H1 (cell line): Measurements from ENCODE around the gene OTC. TPM values are rescaled to one million over a fixed set of nuclear protein-coding genes. Genes with fewer than 3 reads are reported as not detected.
A peak's percentile ranks its signal among the peaks of the same experiment; 100 is the strongest.

Experiments
- CTCF ChIA-PET: fragments of 300-600 bp; sonication (Branson Sonifier 250); formaldehyde crosslinking; loops from one replicate; lab custom pipeline; 2021; ENCODE audit not compliant: partially characterized antibody; lab: Charles Lee
- POLR2A ChIA-PET: fragments of 300-600 bp; sonication (Branson Sonifier 250); formaldehyde crosslinking; loops from one replicate; lab custom pipeline; 2021; ENCODE audit warnings: inconsistent platforms; ENCODE audit not compliant: partially characterized antibody; lab: Charles Lee
- DNase-seq, 2 experiments: peaks; one replicate each; pipeline versions ENCODE4 v3.0.0 to v3.0.0-alpha.2; 2010 to 2022; ENCODE audit warnings: low spot score in 2 of 2, low read depth in 1 of 2, mixed read lengths in 1 of 2
- FAIRE-seq: peaks from 2 replicates; lab custom pipeline; 2011; peaks lifted over from hg19 to GRCh38; lab: Jason Lieb, UNC
- H2AFZ ChIP-seq: 2 replicates; pipeline ENCODE4 v1.8.1; 2012; ENCODE audit warnings: low read length, inconsistent platforms
- H2AK5ac ChIP-seq: 2 replicates; pipeline ENCODE4 v1.6.1; 2013; ENCODE audit warnings: low read depth, low read length
- H2BK120ac ChIP-seq: replicated peaks from 2 replicates; pipeline ENCODE3; 2013; ENCODE audit warnings: low read depth, low read length, inconsistent platforms
- H2BK12ac ChIP-seq: 2 replicates; pipeline ENCODE4 v1.6.1; 2013; ENCODE audit warnings: low read depth, low read length
- H2BK15ac ChIP-seq: 2 replicates; pipeline ENCODE4 v1.6.1; 2013; ENCODE audit warnings: low read length
- H2BK20ac ChIP-seq: 2 replicates; pipeline ENCODE4 v1.6.1; 2013; ENCODE audit warnings: low read length
- H2BK5ac ChIP-seq: 2 replicates; pipeline ENCODE4 v1.6.1; 2013; ENCODE audit warnings: low read depth, low read length
- H3K14ac ChIP-seq: 2 replicates; pipeline ENCODE4 v1.6.1; 2013; ENCODE audit warnings: inconsistent platforms; ENCODE audit not compliant: insufficient read length
- H3K18ac ChIP-seq: 2 replicates; pipeline ENCODE4 v1.6.1; 2013; ENCODE audit warnings: low read length; ENCODE audit errors: extremely low read depth
- H3K23ac ChIP-seq: 2 replicates; pipeline ENCODE4 v1.6.1; 2013; ENCODE audit warnings: inconsistent platforms; ENCODE audit not compliant: insufficient read length
- H3K23me2 ChIP-seq: 2 replicates; pipeline ENCODE4 v1.6.1; 2013; ENCODE audit warnings: low read depth, low read length
- H3K27ac ChIP-seq: 2 replicates; pipeline ENCODE4 v1.6.1; 2011; ENCODE audit warnings: low read depth, low read length, inconsistent platforms
- H3K27me3 ChIP-seq, 4 experiments: replicated peaks in 1 of 4; 1 replicate in 1 of 4; 2 replicates in 3 of 4; pipeline versions ENCODE4 v1.6.1 to v1.8.1; 2011 to 2013; ENCODE audit warnings: low read length in 3 of 4, mild to moderate bottlenecking in 3 of 4, inconsistent platforms in 2 of 4, mixed read lengths in 2 of 4, moderate library complexity in 1 of 4; ENCODE audit not compliant: control insufficient read depth in 3 of 4, insufficient read depth in 3 of 4; ENCODE audit errors: extremely low read depth in 1 of 4
- H3K36me3 ChIP-seq, 4 experiments: 2 replicates each; pipeline versions ENCODE4 v1.6.1 to v1.8.1; 2011 to 2013; ENCODE audit warnings: mild to moderate bottlenecking in 4 of 4, low read length in 3 of 4, moderate library complexity in 2 of 4, control low read depth in 1 of 4, inconsistent platforms in 1 of 4; ENCODE audit not compliant: insufficient read depth in 4 of 4, control insufficient read depth in 2 of 4
- H3K4ac ChIP-seq: replicated peaks from 2 replicates; pipeline ENCODE3; 2013; ENCODE audit warnings: low read length, low read depth, mixed read lengths, inconsistent platforms; ENCODE audit not compliant: insufficient read length
- H3K4me1 ChIP-seq, 4 experiments: replicated peaks in 1 of 4; 1 replicate in 1 of 4; 2 replicates in 3 of 4; pipeline versions ENCODE4 v1.6.1 to v1.8.1; 2011 to 2013; ENCODE audit warnings: low read length in 3 of 4, inconsistent platforms in 2 of 4, mixed read lengths in 1 of 4; ENCODE audit not compliant: insufficient read depth in 4 of 4, control insufficient read depth in 3 of 4
- H3K4me2 ChIP-seq, 2 experiments: 2 replicates each; pipeline versions ENCODE4 v1.6.1 to v1.8.1; 2011 to 2013; ENCODE audit warnings: low read depth in 2 of 2, low read length in 2 of 2, control low read depth in 1 of 2, inconsistent platforms in 1 of 2, mild to moderate bottlenecking in 1 of 2; ENCODE audit not compliant: insufficient read depth in 1 of 2
- H3K4me3 ChIP-seq, 4 experiments: fragments of 200-600, 300-600 bp in 1 of 4; sonication (generic), shearing (Covaris generic), sonication (Bioruptor Twin) in 1 of 4; 2 replicates each; pipeline versions ENCODE4 v1.5.1 to v1.8.1; 2011 to 2016; ENCODE audit warnings: low read length in 4 of 4, low read depth in 3 of 4, control low read depth in 2 of 4, inconsistent platforms in 2 of 4, mild to moderate bottlenecking in 2 of 4, mixed read lengths in 1 of 4, moderate library complexity in 1 of 4; ENCODE audit not compliant: insufficient read depth in 2 of 4; ENCODE audit errors: extremely low read depth in 1 of 4
- H3K56ac ChIP-seq: replicated peaks from 2 replicates; pipeline ENCODE3; 2013; ENCODE audit warnings: low read depth, mild to moderate bottlenecking, mixed read lengths, low read length, inconsistent platforms; ENCODE audit not compliant: insufficient read length
- H3K79me1 ChIP-seq: 2 replicates; pipeline ENCODE4 v1.6.1; 2013; ENCODE audit warnings: low read depth, low read length, control low read depth
- H3K79me2 ChIP-seq, 2 experiments: 2 replicates each; pipeline versions ENCODE4 v1.6.1 to v1.8.1; 2012 to 2013; ENCODE audit warnings: low read length in 2 of 2, mild to moderate bottlenecking in 2 of 2, inconsistent platforms in 1 of 2; ENCODE audit not compliant: insufficient read depth in 2 of 2, control insufficient read depth in 1 of 2
- H3K9ac ChIP-seq, 4 experiments: replicated peaks in 1 of 4; 1 replicate in 1 of 4; 2 replicates in 3 of 4; pipeline versions ENCODE4 v1.6.1 to v1.8.1; 2011 to 2013; ENCODE audit warnings: low read depth in 3 of 4, low read length in 3 of 4, control low read depth in 2 of 4, mild to moderate bottlenecking in 2 of 4, moderate library complexity in 2 of 4, inconsistent platforms in 1 of 4; ENCODE audit errors: extremely low read depth in 1 of 4
- H3K9me3 ChIP-seq, 2 experiments: 2 replicates each; pipeline versions ENCODE4 v1.6.1 to v1.8.1; 2012 to 2013; ENCODE audit warnings: mild to moderate bottlenecking in 2 of 2, moderate library complexity in 2 of 2, control low read depth in 1 of 2, inconsistent platforms in 1 of 2, low read depth in 1 of 2, low read length in 1 of 2, mixed read lengths in 1 of 2; ENCODE audit not compliant: insufficient read depth in 2 of 2
- H4K20me1 ChIP-seq, 2 experiments: replicated peaks in 1 of 2; 2 replicates each; pipeline versions ENCODE3 to v1.8.1; 2011 to 2013; ENCODE audit warnings: inconsistent platforms in 2 of 2, low read length in 2 of 2, mild to moderate bottlenecking in 1 of 2; ENCODE audit not compliant: insufficient read depth in 2 of 2, control insufficient read depth in 1 of 2
- H4K5ac ChIP-seq: 2 replicates; pipeline ENCODE4 v1.6.1; 2013; ENCODE audit warnings: low read length, low read depth, mixed read lengths, inconsistent platforms; ENCODE audit not compliant: insufficient read length
- H4K8ac ChIP-seq: 2 replicates; pipeline ENCODE4 v1.8.0; 2013; ENCODE audit warnings: mild to moderate bottlenecking, moderate library complexity, low read length, inconsistent platforms; ENCODE audit not compliant: insufficient read depth; ENCODE audit errors: extremely low read depth
- H4K91ac ChIP-seq: replicated peaks from 2 replicates; pipeline ENCODE3; 2013; ENCODE audit warnings: low read length, mixed read lengths, inconsistent platforms; ENCODE audit not compliant: insufficient read length
- CEBPB ChIP-seq: IDR thresholded peaks from 2 replicates; pipeline ENCODE4 v1.6.1; 2012; ENCODE audit warnings: low read depth, low read length
- CHD2 ChIP-seq: IDR thresholded peaks from 2 replicates; pipeline ENCODE4 v1.6.1; 2012; ENCODE audit warnings: low read length, improper control_type of control experiment
- EP300 ChIP-seq, 2 experiments: IDR thresholded peaks; 1 replicate in 1 of 2; 2 replicates in 1 of 2; pipeline ENCODE4 v1.6.1; 2011 to 2012; ENCODE audit warnings: low read depth in 2 of 2, low read length in 2 of 2, mild to moderate bottlenecking in 2 of 2, borderline replicate concordance in 1 of 2, inconsistent platforms in 1 of 2, moderate library complexity in 1 of 2
- KDM1A ChIP-seq: fragments of 200-600, 300-600 bp; sonication (generic); IDR thresholded peaks from 2 replicates; pipeline ENCODE4 v1.7.1; 2016; ENCODE audit warnings: mild to moderate bottlenecking, low read length, borderline replicate concordance
- MAX ChIP-seq: IDR thresholded peaks from 2 replicates; pipeline ENCODE4 v1.6.1; 2012; ENCODE audit warnings: inconsistent platforms
- POLR2AphosphoS5 ChIP-seq: IDR thresholded peaks from 2 replicates; pipeline ENCODE4 v1.6.1; 2011; ENCODE audit warnings: low read depth, low read length
- RNF2 ChIP-seq: fragments of 200-900, 300-1000 bp; sonication (generic); IDR thresholded peaks from 2 replicates; pipeline ENCODE4 v1.7.1; 2016; ENCODE audit warnings: borderline replicate concordance, low read depth, mild to moderate bottlenecking, antibody characterized with exemption, low read length; ENCODE audit not compliant: poor library complexity, severe bottlenecking; ENCODE audit errors: missing control alignments
- RXRA ChIP-seq: IDR thresholded peaks from 2 replicates; pipeline ENCODE4 v1.6.1; 2011; ENCODE audit warnings: low read depth, mild to moderate bottlenecking, low read length, moderate library complexity; ENCODE audit not compliant: insufficient read depth
- SIN3A ChIP-seq, 2 experiments: IDR thresholded peaks in 1 of 2; conservative IDR thresholded peaks in 1 of 2; 2 replicates each; pipeline ENCODE4 v1.6.1; 2011 to 2012; ENCODE audit warnings: low read length in 2 of 2, improper control_type of control experiment in 1 of 2, low read depth in 1 of 2, mild to moderate bottlenecking in 1 of 2
- SP4 ChIP-seq: IDR thresholded peaks from 2 replicates; pipeline ENCODE4 v1.6.1; 2012; ENCODE audit warnings: low read length, inconsistent platforms
- SRF ChIP-seq: IDR thresholded peaks from 2 replicates; pipeline ENCODE4 v1.6.1; 2011; ENCODE audit warnings: mild to moderate bottlenecking, low read depth, low read length, moderate library complexity
- TBP ChIP-seq: IDR thresholded peaks from 2 replicates; pipeline ENCODE4 v1.6.1; 2011; ENCODE audit warnings: low read depth, low read length, improper control_type of control experiment
- WGBS, 2 experiments: shearing (Covaris generic) in 1 of 2; methylation state at CpG; one replicate each; pipeline versions ENCODE4 v1.1.6 to v1.1.7; 2013 to 2015; ENCODE audit warnings: low lambda C conversion rate in 2 of 2, mixed read lengths in 2 of 2, inconsistent platforms in 1 of 2, low coverage in 1 of 2, missing lambda C conversion rate in 1 of 2; ENCODE audit not compliant: insufficient replicate concordance in 2 of 2, insufficient coverage in 1 of 2, insufficient read length in 1 of 2; ENCODE audit errors: extremely low coverage in 1 of 2, missing lambda C conversion rate in 1 of 2; 5-methylcytosine and 5-hydroxymethylcytosine counted together
- polyA plus RNA-seq, 7 experiments: library from polyadenylated mRNA; depleted of rRNA in 3 of 7; stranded (reverse) in 5 of 7; unstranded in 2 of 7; fragments of >200 nt in 5 of 7; fragments of 200-250 nt in 2 of 7; gene quantifications; 1 replicate in 5 of 7; 2 replicates in 1 of 7; 4 replicates in 1 of 7; pipeline versions ENCODE4 v1.2.1 to v1.2.3, GENCODE V29; 2011 to 2013; ENCODE audit warnings: missing spikeins in 2 of 7, mixed read lengths in 2 of 7
- total RNA-seq: library from RNA; stranded (reverse); fragmentation: NEBNext Ultra II Directional; extraction: Animal tissue kit (Norgen Biotek cat#: 25700); gene quantifications from 2 replicates; pipeline ENCODE4 v1.2.1, GENCODE V29; 2021

Gene OTC
- total and polyA plus RNA-seq, 2 of the 8 experiments (the other 6 are each of a cell fraction or from before 2014, with no cell fraction given): not detected

GRCh38 chrX:38357747-38358673, 5.6 kb downstream of the OTC start:
- H2AFZ ChIP-seq: no peak overlapping the region
- H2AK5ac ChIP-seq: no peak overlapping the region
- no peaks in the 10 kb centered on the region for H4K20me1 ChIP-seq
- H3K4me2 ChIP-seq: no peak overlapping the region
- H3K9ac ChIP-seq: no peak overlapping the region
- H3K79me1 ChIP-seq: no peaks in the 10 kb centered on the region
- H3K36me3 ChIP-seq: no peaks in the 10 kb centered on the region
- no peak overlapping the region for H3K23ac ChIP-seq
- no peaks in the 10 kb centered on the region for H3K27me3 ChIP-seq
- DNase-seq (no peak), FAIRE-seq (peak; percentile 62)
- ChIA-PET POLR2A (interaction anchor here (0.6 kb wide), 1 partner anchor 11 kb away, joined by 4 read pairs; no protein-coding TSS in a partner anchor), CTCF (no interaction called here)
- no peaks in the 10 kb centered on the region for H3K79me2 ChIP-seq
- 86% methylated on average over 4 of the region's 4 CpGs; no CpG with 5 or more reads in 1 of the 2 experiments for WGBS, 2 experiments
- no peak overlapping the region for H2BK5ac ChIP-seq
- H4K91ac ChIP-seq: no peak overlapping the region
- no peak overlapping the region for H4K5ac ChIP-seq
- no peak overlapping the region for H3K4ac ChIP-seq
- no peak overlapping the region for H3K56ac ChIP-seq
- no peak overlapping the region for H3K14ac ChIP-seq
- no peak overlapping the region for H2BK120ac ChIP-seq
- H4K8ac ChIP-seq: no peak overlapping the region
- no peak overlapping the region for H3K4me3 ChIP-seq
- H2BK15ac ChIP-seq: no peak overlapping the region
- no peak overlapping the region for H2BK20ac ChIP-seq
- H3K9me3 ChIP-seq: no peaks in the 10 kb centered on the region
- H3K4me1 ChIP-seq: no peaks in the 10 kb centered on the region
- H3K18ac ChIP-seq: no peak overlapping the region
- no peak overlapping the region for H3K27ac ChIP-seq
- no peaks in the 10 kb centered on the region for H3K23me2 ChIP-seq
- H2BK12ac ChIP-seq: no peak overlapping the region
- TF ChIP-seq RNF2 (no peak), EP300 (IDR thresholded peaks at IDR 0.05; ENCODE audit: borderline replicate concordance in 1 of 2, low read depth in 2 of 2, low read length in 2 of 2) (no peak), CEBPB (no peak), SP4 (no peak), SRF (no peak), SIN3A (conservative IDR thresholded peaks at IDR 0.05 in 1 of 2, IDR thresholded peaks at IDR 0.05 in 1 of 2; ENCODE audit: low read depth in 1 of 2, low read length in 2 of 2) (no peak), TBP (no peak), KDM1A (no peak), CHD2 (no peak), RXRA (no peak), MAX (no peak), POLR2AphosphoS5 (no peak)
